ENCODE measurements around the gene MAP7.

MAP7 gene

DNA sequence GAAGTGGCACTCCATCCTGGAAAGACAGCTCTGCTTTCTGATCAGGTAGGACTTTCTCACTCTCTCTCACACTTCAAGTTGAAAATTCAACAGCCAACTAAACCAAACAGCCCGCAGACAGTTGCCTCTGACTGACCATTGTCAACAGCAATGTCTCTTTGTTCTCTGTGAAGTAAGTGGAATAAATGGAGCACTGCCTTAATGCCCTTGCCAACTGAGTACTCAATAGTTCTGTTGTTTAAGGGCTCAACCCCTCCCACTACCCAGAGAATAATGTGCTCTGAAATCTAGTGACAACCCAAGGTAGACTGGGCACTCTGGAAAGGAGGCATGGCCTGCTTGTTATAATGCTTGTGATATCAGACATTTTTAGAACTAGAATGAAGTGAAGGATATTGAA is 243.8 kb downstream of the MAP7 start:
- ChIA-PET POLR2A (no interaction called here), CTCF (interaction anchor here (1.8 kb wide), 1 partner anchor 11 kb away, joined by 10 read pairs; no protein-coding TSS in a partner anchor)
- no peak for TF ChIP-seq CTCF (IDR thresholded peaks at IDR 0.05; ENCODE audit: control extremely low read depth, extremely low read depth, low read depth, missing control alignments)
- DNase-seq (ENCODE audit: extremely low spot score) = no peak

DNA sequence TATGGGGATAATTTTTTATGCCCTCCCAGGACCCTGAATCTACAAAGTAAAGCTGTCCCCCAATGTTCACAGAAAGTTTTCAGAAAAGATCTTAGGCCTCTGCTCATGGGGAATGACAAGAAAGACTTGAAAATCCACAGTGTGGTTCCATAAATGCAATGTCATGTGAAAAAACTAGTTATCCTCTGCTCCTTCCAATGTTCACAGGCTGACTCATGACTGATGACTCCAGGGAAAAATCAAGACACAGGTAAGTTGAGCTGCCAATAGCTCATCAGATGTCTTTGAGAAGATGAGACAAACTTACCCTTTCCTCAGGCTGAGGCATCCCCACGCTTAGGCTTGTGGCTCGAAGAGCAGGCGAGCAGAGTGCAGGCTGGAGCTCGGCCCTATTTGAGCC is 245.8 kb downstream of the MAP7 start:
- ChIA-PET POLR2A (no interaction called here), CTCF (interaction anchor here (0.8 to 1.4 kb wide), 2 partner anchors 13 to 78 kb away, joined by 3 read pairs; no protein-coding TSS in a partner anchor)
- no peak for TF ChIP-seq CTCF (IDR thresholded peaks at IDR 0.05; ENCODE audit: control extremely low read depth, extremely low read depth, low read depth, missing control alignments)
- DNase-seq (ENCODE audit: extremely low spot score) = no peak

GRCh38 chr6:136303516-136303915 is 246.7 kb downstream of the MAP7 start:
- TF ChIP-seq CTCF (IDR thresholded peaks at IDR 0.05; ENCODE audit: control extremely low read depth, extremely low read depth, low read depth, missing control alignments) = no peak
- ChIA-PET POLR2A (no interaction called here), CTCF (interaction anchor here (1.4 kb wide), 1 partner anchor 77 kb away, joined by 3 read pairs; no protein-coding TSS in a partner anchor)
- DNase-seq (ENCODE audit: extremely low spot score) = no peak

GRCh38 chr6:136294621-136295020 is 255.6 kb downstream of the MAP7 start:
- DNase-seq (ENCODE audit: extremely low spot score) = no peak

More at GRCh38 chr6:136294621-136295020, 255.6 kb downstream of the MAP7 start:
- ChIA-PET POLR2A (no interaction called here), CTCF (interaction anchor here (1.1 kb wide), 1 partner anchor 21 kb away, joined by 3 read pairs; no protein-coding TSS in a partner anchor)
- no peak for TF ChIP-seq CTCF (IDR thresholded peaks at IDR 0.05; ENCODE audit: control extremely low read depth, extremely low read depth, low read depth, missing control alignments)
